SK-MEL-5 (cell line): Measurements from ENCODE around the gene TBRG4. TPM values are rescaled to one million over a fixed set of nuclear protein-coding genes. Genes with fewer than 3 reads are reported as not detected.

Experiments
- DNase-seq: peaks from one replicate; pipeline ENCODE4 v3.0.0-alpha.2; 2016; ENCODE audit warnings: low read depth, low spot score
- in situ Hi-C: cut with HindIII; loops from 2 replicates; pipeline ENCODE4 v1.10.0; 2016; ENCODE audit warnings: low sequenced_read_pairs, high pct_unique_total_duplicates, low pct_unique_long_range_greater_than_20kb
- total RNA-seq: library from RNA; depleted of rRNA; stranded (reverse); fragments of >200 nt; shearing (Covaris generic); gene quantifications from 2 replicates; pipeline ENCODE4 v1.2.3, GENCODE V29; 2014

The TBRG4 gene
- total RNA-seq, 1 experiment from 2014 or later, result 277 TPM

DNA sequence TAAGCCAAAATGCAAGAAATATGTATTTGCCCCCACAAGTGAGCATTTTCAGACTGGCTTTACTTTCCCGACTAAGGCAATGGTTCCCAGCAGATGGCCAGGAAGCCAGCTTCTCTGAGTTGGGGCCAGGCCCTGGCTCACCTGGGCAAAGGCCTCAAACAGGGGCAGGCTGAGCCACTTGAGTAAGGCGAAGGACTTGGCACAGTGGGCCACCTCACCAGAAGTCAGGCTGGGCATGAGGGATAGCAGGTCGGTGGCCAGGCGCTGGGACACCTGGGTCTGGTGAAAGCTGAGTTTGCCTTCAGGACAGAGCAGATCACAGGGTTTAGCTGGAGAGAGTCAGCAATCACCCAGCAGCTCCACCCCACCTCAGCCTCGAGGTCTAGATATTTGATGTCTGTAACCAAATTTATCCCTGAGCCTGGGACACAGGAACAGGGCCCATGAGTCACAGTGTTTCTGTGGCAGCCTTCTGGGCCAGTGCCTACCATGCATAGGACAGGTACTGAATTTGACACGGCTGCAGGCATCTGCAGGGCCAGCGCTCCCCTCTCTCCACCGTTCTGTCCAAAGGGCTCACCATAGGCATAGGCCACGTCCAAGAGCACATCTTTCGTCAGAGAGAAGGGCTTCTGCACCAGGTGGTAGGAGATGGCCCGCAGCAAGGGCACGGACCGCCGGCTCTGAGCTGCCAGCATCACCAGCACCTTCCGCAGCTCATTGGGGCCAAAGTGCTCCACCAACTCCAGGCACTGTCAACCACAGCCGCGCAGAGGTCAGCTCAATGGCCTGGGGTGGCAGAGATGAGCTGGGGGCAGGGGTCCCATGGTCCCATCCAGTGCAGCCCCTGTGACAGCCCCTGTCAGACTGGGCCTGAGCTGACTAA is 7.3 kb downstream of the TBRG4 start:
- in situ Hi-C loops, result no loop called here

DNA sequence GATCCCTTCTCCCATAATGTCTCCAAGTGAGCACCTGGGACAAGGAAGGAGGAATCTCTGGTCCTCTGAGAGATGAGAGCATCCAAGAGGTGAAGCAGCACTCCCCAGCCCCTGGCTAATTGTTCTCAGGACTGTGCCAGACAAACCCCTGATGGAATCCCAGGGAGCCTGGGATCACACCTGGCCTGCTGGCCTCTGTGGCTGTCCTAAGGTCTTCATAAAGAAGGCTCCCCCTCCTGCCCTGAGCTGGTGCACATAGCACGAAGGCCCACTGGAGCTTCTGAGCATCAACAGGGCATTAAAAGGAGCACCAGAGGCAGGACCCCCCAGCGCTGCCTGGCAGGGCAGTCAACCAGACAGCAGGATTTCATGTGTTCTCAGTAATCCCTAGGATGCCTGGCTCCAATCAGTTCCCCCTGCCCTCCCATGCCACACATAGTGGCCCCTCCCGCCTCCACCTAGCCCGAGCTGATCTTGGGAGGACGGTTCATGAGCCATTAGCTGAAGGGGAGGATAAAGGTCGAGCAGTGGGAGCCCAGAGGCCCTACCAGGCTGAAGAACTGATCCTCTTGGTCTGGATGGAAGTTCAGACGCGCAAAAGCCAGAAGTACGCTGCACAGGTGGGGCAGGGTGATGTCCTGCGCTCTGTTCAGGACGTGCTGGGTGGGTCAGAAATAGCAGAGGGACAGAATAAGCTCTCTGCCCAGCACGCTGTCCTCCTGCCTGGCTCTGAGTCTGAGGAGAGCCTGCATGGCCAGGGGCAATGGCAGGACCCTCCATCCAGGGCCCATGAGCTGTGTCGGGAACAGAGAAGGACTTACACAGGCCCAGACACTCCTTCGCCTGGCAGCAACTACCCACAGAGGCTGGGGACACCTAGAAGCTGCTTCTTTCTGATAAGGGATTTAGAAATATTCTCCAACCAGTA is 8.4 kb downstream of the TBRG4 start:
- no peak for DNase-seq
- in situ Hi-C loops, result no loop called here

More for the DNA sequence above, 7.3 kb downstream of the TBRG4 start:
- no peak for DNase-seq

GRCh38 chr7:45101748-45102147 is 9.7 kb downstream of the TBRG4 start:
- no peak for DNase-seq
- in situ Hi-C loops, result no loop called here

DNA sequence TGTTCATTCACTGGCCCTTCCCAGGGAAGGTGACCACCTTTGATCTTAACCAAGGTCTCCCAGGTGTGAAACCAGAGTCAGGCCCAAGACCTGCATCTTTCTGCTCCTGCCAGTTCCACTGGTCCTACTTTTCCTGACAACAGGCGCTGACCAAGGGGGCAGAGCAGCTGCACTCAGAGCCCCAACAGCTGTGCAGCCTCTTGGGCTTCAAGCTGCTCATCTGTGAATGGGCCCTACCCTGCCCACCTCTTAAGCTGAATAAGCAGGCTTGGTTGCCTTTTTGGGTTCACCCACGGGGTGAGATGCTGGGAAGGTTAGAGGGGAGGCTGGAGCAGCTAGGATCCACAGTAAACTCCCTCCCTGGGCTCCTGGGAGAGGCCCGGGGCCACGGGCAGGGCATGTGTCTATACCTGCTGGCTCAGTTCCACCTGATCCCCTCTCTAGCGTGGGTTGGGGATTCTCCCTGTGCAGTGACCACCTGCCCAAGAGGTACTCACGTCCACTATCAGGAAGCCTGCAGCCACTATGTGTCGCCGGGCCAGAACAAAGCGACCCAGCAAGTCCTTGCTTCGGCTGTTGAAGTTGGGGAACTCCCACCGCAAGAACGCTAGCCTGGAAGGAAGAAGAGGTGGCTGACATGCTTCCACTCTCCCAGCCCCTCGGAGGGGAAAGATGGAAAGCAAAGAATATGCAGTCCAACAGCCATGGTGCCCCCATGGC is 10.6 kb downstream of the TBRG4 start:
- in situ Hi-C loops, result no loop called here
- DNase-seq, result no peak

DNA sequence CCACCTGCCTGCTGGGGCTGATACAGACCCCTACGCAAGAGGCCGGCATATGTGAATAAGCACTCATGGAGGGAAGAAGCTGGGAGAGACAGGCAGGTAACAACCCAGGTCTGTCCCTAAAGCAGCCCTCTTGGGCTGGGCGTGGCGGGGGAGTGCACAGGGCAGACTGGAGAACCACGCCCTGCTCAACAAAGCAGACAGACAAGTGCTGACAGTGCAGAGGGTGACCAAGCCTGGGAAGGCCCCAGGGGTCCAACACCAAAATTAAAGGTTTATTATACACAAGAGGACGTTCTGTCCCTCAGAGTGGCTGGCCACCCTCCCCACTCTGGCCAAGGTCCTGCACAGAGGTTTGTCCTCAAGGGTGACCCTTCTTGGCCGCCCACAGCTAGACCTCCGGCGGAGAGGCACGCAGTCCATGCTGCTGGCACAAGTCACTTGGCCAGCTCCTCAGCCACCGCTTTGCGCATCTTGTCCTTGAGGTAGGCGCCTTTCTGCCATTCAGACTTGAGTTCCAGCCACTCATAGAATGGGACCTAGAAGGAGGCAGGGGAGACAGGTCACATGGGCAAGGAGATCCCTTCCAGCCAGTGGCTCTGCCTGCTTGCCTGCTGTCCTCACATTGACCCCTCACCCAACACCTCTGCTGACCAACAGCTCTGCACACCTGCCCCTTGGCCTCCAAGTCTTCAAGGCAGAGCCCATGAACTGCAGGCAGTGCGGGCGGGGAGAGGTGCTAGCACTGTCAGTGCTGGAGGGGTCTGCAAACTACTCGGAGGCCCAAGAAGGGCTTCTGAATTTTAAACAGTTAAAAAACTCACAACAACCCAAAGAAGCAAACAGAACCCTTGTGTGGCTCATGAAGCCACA is 11.4 kb downstream of the TBRG4 start:
- in situ Hi-C loops, result no loop called here

GRCh38 chr7:45098983-45099839 is 12.3 kb downstream of the TBRG4 start:
- in situ Hi-C loops, result no loop called here
- no peak for DNase-seq

More for the DNA sequence above, 11.4 kb downstream of the TBRG4 start:
- no peak for DNase-seq

DNA sequence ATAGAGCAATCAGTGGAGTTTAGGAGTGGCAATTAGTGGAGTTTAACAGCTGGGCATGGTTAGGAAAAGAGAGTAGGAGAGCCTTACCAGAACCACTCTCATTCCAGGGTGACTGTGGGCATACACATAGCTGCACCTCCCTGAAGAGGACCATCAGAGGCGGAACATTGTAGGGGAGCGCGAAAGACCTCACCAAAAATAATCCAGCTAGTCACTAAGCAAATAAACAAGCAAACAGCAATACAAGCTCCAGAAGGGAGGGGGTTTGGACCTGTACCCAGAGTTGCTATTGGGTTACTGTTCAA is 18.6 kb downstream of the TBRG4 start:
- no peak for DNase-seq
- in situ Hi-C loops, result no loop called here

DNA sequence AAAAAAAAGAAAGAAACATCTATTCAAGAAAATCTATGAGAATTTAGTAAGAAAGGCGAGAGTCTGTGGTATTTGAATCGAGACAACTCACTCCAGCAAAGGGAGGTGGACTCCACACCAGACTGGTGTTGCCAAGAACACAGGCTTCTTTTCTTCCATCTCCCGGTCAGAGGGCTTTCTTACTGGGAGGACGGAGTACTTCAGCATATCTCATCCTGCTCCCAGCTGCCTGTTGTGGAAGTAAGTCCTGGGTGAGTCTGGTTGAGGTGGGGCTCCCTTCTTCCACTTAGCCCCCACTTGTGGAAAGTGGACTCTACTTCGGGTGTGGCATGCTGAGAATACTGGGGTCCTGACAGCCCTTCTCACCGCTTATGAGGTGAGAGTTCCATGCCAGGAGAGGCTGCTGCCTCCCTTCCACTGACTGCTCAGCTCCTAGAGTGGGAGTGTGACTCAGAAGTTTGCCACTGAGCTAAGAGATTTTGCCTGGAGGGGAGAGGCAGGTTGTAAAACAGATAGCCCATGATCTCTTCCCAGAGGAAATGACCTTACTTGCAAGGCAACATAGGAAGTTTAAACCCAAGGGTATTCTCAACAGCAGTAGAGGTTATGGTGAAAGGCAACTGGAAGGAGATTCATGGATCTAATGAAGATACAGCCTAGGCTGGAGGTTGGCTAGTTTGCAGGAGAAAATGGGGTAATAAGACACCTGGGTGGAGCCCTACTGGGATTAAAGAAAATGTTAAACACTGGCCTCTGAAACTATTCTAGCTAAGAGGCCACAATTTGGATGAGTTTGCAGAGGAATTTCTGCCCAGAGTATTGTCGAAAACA is 19.2 kb downstream of the TBRG4 start:
- in situ Hi-C loops, result no loop called here
- DNase-seq, result peak; percentile 89

DNA sequence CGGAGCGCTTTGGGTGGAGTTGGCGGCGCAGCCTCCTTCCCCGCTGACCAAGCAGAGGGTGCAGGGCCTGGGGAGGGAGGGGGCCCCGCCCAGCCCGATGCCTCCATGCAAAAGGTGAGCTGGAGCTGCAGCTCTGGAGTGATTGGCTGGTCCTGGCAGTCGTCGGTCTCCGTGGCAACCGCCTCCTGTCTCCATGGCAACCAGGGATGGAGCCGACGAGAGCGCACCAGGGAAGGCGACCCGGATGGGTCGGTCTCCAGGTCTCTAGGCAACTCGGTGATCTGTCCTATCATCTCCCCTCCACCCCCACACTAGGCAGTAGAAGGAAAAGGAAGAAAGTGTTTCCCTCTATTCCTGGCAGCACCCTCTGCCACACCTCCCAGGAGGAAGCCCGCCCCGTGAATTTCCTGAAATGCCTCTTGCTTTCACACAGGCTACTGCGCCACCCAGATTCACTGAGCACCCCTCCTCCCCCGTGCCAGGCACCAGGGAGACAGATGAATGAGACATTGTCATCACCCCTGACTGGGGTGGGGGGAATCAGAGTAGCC is 22.1 kb downstream of the TBRG4 start:
- peak; percentile 52 for DNase-seq
- in situ Hi-C loops, result no loop called here

DNA sequence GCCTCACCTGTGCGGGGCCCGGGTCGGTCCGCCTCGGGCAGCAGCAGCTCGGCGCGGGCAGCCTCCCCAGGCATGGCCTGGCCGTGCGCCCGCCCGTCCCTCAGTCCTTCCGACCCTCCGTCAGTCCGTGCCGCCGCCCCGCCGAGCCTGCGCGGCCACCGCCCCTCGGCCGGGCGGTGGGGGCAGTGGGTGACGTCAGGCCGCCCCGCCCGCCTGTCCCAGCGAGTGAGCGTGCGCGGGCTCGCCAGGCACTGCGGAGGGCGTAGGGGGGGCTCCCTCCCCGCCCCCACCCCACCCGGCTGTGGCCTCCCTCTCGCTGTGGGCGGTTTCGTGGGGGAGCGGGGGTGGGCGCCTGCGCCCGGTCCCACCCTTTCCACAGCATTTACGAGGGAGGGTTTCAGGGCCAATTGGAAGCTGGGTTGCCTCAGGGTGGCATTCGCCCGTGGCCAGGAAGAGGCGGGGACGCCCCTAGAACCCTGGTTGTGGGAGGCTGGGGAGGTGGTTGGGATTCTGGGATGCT is 22.6 kb downstream of the TBRG4 start, which contains the start of gene NACAD:
TSS of gene NACAD (minus strand) at position 149 of the 520 bp plus-strand sequence. CDS start at position 74, 75 bp downstream.
- in situ Hi-C loops, result no loop called here
- no peak for DNase-seq

DNA sequence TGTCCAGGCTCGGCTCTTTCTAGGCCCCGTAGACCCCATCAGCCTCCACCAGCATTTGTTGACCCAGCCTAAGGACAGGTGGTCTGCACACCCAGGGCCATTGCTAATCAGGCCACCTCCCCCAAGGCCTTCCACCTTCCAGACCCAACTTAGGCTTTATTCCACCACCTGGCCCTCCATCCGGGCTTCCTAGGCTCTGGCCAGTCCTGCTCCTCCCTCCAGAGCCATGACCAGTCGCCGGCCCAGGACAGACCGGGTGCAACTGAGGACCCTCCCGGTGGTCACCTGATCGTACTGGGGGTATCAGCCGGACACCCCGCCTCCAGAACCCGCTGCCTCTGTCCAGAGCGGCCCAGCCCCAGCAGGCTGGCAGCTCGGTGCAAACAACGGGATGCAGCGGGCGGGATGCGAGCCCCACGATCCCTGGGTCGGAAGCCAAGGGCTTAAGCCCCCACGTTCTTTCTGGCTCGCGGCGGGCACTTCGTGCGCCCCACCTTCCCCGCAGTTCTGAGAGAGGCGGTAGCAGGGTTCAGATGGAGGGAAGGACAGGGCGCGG is 23.3 kb downstream of the TBRG4 start:
- no peak for DNase-seq
- in situ Hi-C loops, result no loop called here

DNA sequence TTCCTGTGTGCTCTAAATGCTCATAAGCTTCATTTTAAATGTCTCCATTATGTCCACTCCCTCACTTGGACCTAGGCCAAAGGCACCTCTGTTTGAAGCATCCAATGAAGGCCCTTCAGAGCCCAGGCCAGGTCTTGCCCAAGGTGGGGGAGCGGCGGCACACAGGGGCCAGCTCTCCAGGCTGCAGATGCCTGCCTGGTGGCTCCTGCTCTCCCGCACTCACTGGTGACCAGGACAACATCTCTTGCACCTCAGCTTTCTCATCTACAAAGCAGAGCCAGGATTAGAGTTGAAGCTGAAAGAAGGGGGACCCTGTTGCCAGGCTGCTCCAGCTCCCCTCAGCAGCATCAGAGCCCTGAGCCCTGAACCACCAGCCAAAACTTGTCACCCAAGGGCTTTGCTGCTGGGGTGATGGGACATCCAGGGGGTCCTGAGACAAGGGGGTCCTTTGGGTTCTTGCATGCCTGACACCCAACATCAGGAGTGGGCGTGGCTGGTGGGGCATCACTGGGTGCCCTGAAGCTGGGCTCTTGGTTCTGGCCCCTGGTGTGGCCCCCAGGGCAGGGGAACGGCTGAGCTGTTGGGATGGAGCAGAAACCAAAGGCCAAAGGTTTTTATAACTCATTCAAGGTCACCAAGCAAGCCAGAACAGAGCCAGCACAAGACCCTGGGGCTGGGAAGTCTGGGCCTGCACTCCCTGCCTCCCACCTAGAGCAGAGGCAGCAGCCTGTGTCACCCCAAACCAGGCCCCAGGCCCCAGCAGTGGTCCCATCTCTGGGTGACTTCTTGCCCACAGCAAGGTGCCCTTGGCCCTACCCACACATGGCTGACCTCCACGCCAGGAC is 24.0 kb downstream of the TBRG4 start:
- DNase-seq, result no peak
- in situ Hi-C loops, result no loop called here

GRCh38 chr7:45086331-45087065 is 25.0 kb downstream of the TBRG4 start:
- no peak for DNase-seq
- in situ Hi-C loops, result no loop called here
